HepG2 (cell line): Measurements from ENCODE around the gene CTIF. TPM values are rescaled to one million over a fixed set of nuclear protein-coding genes. Genes with fewer than 3 reads are reported as not detected.

Source experiments
- BHLHE40 ChIP-seq: IDR thresholded peaks from 2 replicates; pipeline ENCODE4 v1.6.1; 2011; ENCODE audit warnings: low read length, improper control_type of control experiment
- ESRRA ChIP-seq: sonication (generic); formaldehyde crosslinking; IDR thresholded peaks from 2 replicates; pipeline ENCODE4 v1.5.1; 2020; ENCODE audit warnings: mild to moderate bottlenecking, low read depth, missing genetic modification reagents
- HNF4A ChIP-seq: sonication (generic); formaldehyde crosslinking; IDR thresholded peaks from 2 replicates; pipeline ENCODE4 v1.4.0; 2020; ENCODE audit warnings: missing genetic modification reagents
- HNRNPL ChIP-seq: fragments of 200-400 bp; formaldehyde crosslinking; IDR thresholded peaks from 2 replicates; pipeline ENCODE4 v1.6.1; 2017; ENCODE audit warnings: mild to moderate bottlenecking, low read depth, low read length
- MAFK ChIP-seq, 2 experiments: IDR thresholded peaks in 1 of 2; conservative IDR thresholded peaks in 1 of 2; 2 replicates each; pipeline ENCODE4 v1.6.1; 2011; ENCODE audit warnings: improper control_type of control experiment in 2 of 2, low read length in 2 of 2
- NFIB ChIP-seq: sonication (generic); formaldehyde crosslinking; IDR thresholded peaks from 2 replicates; pipeline ENCODE4 v1.9.0; 2021; ENCODE audit warnings: missing genetic modification reagents, mild to moderate bottlenecking, borderline replicate concordance
- NFKB2 ChIP-seq: sonication (generic); formaldehyde crosslinking; IDR thresholded peaks from 2 replicates; pipeline ENCODE4 v1.4.0; 2020; ENCODE audit warnings: missing genetic modification reagents, borderline replicate concordance
- PRMT3 ChIP-seq: sonication (generic); formaldehyde crosslinking; IDR thresholded peaks from 2 replicates; pipeline ENCODE4 v1.8.1; 2022; ENCODE audit warnings: low read depth, mild to moderate bottlenecking, moderate library complexity, missing genetic modification reagents, borderline replicate concordance
- SMAD1 ChIP-seq: sonication (generic); formaldehyde crosslinking; IDR thresholded peaks from 2 replicates; pipeline ENCODE4 v1.4.0; 2020; ENCODE audit warnings: missing genetic modification reagents, low read depth, mild to moderate bottlenecking, borderline replicate concordance
- SNAI1 ChIP-seq: sonication (generic); formaldehyde crosslinking; IDR thresholded peaks from 2 replicates; pipeline ENCODE4 v1.5.0; 2020; ENCODE audit warnings: mild to moderate bottlenecking, missing genetic modification reagents, borderline replicate concordance
- TOE1 ChIP-seq: sonication (generic); formaldehyde crosslinking; IDR thresholded peaks from 2 replicates; pipeline ENCODE4 v1.4.0; 2020; ENCODE audit warnings: mild to moderate bottlenecking, missing genetic modification reagents
- U2AF1 ChIP-seq: fragments of 200-400 bp; formaldehyde crosslinking; optimal IDR thresholded peaks from 2 replicates; pipeline ENCODE3; 2017; ENCODE audit warnings: mild to moderate bottlenecking, low read depth, low read length
- ZBTB7A ChIP-seq: sonication (generic); formaldehyde crosslinking; IDR thresholded peaks from 2 replicates; pipeline ENCODE4 v1.8.0; 2022; ENCODE audit warnings: mild to moderate bottlenecking, missing genetic modification reagents
- ZNF18 ChIP-seq: sonication (generic); formaldehyde crosslinking; IDR thresholded peaks from 2 replicates; pipeline ENCODE4 v1.8.0; 2022; ENCODE audit warnings: mild to moderate bottlenecking, missing genetic modification reagents; ENCODE audit not compliant: insufficient replicate concordance
- ZNF207 ChIP-seq: fragments of 450-650 bp; IDR thresholded peaks from 2 replicates; pipeline ENCODE4 v1.6.1; 2016; ENCODE audit warnings: antibody characterized with exemption, borderline replicate concordance
- ZNF256 ChIP-seq: sonication (generic); formaldehyde crosslinking; conservative IDR thresholded peaks from 2 replicates; pipeline ENCODE4 v1.4.0; 2020; ENCODE audit warnings: missing genetic modification reagents
- ZNF383 ChIP-seq: sonication (generic); formaldehyde crosslinking; IDR thresholded peaks from 2 replicates; pipeline ENCODE4 v1.4.0; 2020; ENCODE audit warnings: missing genetic modification reagents, mild to moderate bottlenecking, borderline replicate concordance
- ZNF558 ChIP-seq: sonication (generic); formaldehyde crosslinking; IDR thresholded peaks from 2 replicates; pipeline ENCODE4 v1.9.0; 2022; ENCODE audit warnings: mild to moderate bottlenecking, missing genetic modification reagents, borderline replicate concordance
- ZNF747 ChIP-seq: sonication (generic); formaldehyde crosslinking; IDR thresholded peaks from 2 replicates; pipeline ENCODE4 v1.8.1; 2023; ENCODE audit warnings: missing genetic modification reagents, mild to moderate bottlenecking, borderline replicate concordance
- polyA plus RNA-seq, 8 experiments: library from polyadenylated mRNA; depleted of rRNA in 3 of 8; stranded (reverse) in 7 of 8; unstranded in 1 of 8; fragments of >200 nt; fragmentation: Illumina TruSeq in 4 of 8; extraction: Trizol in 4 of 8; gene quantifications; 2 replicates each; pipeline versions ENCODE4 v1.2.1 to v1.2.3, GENCODE V29; 2011 to 2016; ENCODE audit warnings: low read depth in 4 of 8, missing spikeins in 1 of 8, mixed read lengths in 1 of 8; ENCODE audit not compliant: insufficient read depth in 1 of 8
- total RNA-seq, 5 experiments: library from RNA; depleted of rRNA; stranded (reverse); fragments of >200 nt; fragmentation: Illumina TruSeq; extraction: Trizol; gene quantifications; 2 replicates each; pipeline ENCODE4 v1.2.3, GENCODE V29; 2016; ENCODE audit warnings: low read depth in 1 of 5
- TF ChIP-seq, protein P1 (sequence below): fragments of 450-650 bp; IDR thresholded peaks from 2 replicates; pipeline ENCODE4 v1.6.1; 2017; ENCODE audit warnings: mild to moderate bottlenecking
- TF ChIP-seq, protein P2 (sequence below): IDR thresholded peaks from 2 replicates; pipeline ENCODE4 v1.6.1; 2016; ENCODE audit warnings: low read depth, control low read depth
- TF ChIP-seq, protein P3 (sequence below): sonication (generic); formaldehyde crosslinking; IDR thresholded peaks from 2 replicates; pipeline ENCODE4 v1.4.0; 2020; ENCODE audit warnings: mild to moderate bottlenecking, missing genetic modification reagents

Gene CTIF
- total and polyA plus RNA-seq, 2 of the 13 experiments (the other 11 are each of a cell fraction or from before 2014, with no cell fraction given), result 18.2 to 28.0 TPM

GRCh38 chr18:48896875-48897511 lies 358.2 kb downstream of the CTIF start (continued):
- TF ChIP-seq ZNF18 (CRISPR knock-in tag) (no peak), ZNF383 (no peak), ZNF558 (CRISPR knock-in tag) (no peak), MAFK (conservative IDR thresholded peaks at IDR 0.05 in 1 of 2, IDR thresholded peaks at IDR 0.05 in 1 of 2; ENCODE audit: low read length in 2 of 2) (no peak), ZNF256 (CRISPR knock-in tag) (no peak), HNF4A (peak; percentile 28; the same call in 1 of the 2 replicates), PRMT3 (CRISPR knock-in tag) (no peak), NFIB (CRISPR knock-in tag) (no peak), SMAD1 (CRISPR knock-in tag) (0 out of 2 replicates have a peak, but pooled peaks have one; percentile 57), TOE1 (no peak), ZBTB7A (CRISPR knock-in tag) (0 out of 2 replicates have a peak, but pooled peaks have one; percentile 16), SNAI1 (CRISPR knock-in tag) (no peak), ESRRA (no peak), NFKB2 (CRISPR knock-in tag) (no peak; the same call in 1 of the 2 replicates), BHLHE40 (no peak), ZNF747 (CRISPR knock-in tag) (no peak; the same call in 1 of the 2 replicates), ZNF207 (no peak), U2AF1 (no peak), HNRNPL (0 out of 2 replicates have a peak, but pooled peaks have one; percentile 47)
- TF ChIP-seq, protein P1, sequence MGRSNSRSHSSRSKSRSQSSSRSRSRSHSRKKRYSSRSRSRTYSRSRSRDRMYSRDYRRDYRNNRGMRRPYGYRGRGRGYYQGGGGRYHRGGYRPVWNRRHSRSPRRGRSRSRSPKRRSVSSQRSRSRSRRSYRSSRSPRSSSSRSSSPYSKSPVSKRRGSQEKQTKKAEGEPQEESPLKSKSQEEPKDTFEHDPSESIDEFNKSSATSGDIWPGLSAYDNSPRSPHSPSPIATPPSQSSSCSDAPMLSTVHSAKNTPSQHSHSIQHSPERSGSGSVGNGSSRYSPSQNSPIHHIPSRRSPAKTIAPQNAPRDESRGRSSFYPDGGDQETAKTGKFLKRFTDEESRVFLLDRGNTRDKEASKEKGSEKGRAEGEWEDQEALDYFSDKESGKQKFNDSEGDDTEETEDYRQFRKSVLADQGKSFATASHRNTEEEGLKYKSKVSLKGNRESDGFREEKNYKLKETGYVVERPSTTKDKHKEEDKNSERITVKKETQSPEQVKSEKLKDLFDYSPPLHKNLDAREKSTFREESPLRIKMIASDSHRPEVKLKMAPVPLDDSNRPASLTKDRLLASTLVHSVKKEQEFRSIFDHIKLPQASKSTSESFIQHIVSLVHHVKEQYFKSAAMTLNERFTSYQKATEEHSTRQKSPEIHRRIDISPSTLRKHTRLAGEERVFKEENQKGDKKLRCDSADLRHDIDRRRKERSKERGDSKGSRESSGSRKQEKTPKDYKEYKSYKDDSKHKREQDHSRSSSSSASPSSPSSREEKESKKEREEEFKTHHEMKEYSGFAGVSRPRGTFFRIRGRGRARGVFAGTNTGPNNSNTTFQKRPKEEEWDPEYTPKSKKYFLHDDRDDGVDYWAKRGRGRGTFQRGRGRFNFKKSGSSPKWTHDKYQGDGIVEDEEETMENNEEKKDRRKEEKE, result no peak
- TF ChIP-seq, protein P2, sequence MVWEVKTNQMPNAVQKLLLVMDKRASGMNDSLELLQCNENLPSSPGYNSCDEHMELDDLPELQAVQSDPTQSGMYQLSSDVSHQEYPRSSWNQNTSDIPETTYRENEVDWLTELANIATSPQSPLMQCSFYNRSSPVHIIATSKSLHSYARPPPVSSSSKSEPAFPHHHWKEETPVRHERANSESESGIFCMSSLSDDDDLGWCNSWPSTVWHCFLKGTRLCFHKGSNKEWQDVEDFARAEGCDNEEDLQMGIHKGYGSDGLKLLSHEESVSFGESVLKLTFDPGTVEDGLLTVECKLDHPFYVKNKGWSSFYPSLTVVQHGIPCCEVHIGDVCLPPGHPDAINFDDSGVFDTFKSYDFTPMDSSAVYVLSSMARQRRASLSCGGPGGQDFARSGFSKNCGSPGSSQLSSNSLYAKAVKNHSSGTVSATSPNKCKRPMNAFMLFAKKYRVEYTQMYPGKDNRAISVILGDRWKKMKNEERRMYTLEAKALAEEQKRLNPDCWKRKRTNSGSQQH, result no peak
- TF ChIP-seq, protein P3, sequence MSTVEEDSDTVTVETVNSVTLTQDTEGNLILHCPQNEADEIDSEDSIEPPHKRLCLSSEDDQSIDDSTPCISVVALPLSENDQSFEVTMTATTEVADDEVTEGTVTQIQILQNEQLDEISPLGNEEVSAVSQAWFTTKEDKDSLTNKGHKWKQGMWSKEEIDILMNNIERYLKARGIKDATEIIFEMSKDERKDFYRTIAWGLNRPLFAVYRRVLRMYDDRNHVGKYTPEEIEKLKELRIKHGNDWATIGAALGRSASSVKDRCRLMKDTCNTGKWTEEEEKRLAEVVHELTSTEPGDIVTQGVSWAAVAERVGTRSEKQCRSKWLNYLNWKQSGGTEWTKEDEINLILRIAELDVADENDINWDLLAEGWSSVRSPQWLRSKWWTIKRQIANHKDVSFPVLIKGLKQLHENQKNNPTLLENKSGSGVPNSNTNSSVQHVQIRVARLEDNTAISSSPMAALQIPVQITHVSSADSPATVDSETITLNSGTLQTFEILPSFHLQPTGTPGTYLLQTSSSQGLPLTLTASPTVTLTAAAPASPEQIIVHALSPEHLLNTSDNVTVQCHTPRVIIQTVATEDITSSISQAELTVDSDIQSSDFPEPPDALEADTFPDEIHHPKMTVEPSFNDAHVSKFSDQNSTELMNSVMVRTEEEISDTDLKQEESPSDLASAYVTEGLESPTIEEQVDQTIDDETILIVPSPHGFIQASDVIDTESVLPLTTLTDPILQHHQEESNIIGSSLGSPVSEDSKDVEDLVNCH, result no peak
